Mucosa of gallbladder (tissue), 1 donor: Measurements from ENCODE around the gene NOTCH4. TPM values are rescaled to one million over a fixed set of nuclear protein-coding genes. Genes with fewer than 3 reads are reported as not detected.
"Not testable (repeated sequence)": the region's sequence is repeated elsewhere in the genome, so short reads cannot be mapped to it uniquely, and the experiment has no call there.

ENCODE experiments used
- DNase-seq: peaks from one replicate; pipeline ENCODE4 v3.0.0-alpha.2; 2020; ENCODE audit warnings: low spot score
- total RNA-seq: library from RNA; stranded (reverse); gene quantifications from one replicate; pipeline ENCODE4 v1.2.1, GENCODE V29; 2021
- donor health status: DM: no; HTN: no; CAD: no.

NOTCH4 gene
- total RNA-seq, 1 donor from 2014 or later, result 14.9 TPM

GRCh38 chr6:32194388-32194787 lies 29.5 kb downstream of the NOTCH4 start:
- DNase-seq, result no peak

DNA sequence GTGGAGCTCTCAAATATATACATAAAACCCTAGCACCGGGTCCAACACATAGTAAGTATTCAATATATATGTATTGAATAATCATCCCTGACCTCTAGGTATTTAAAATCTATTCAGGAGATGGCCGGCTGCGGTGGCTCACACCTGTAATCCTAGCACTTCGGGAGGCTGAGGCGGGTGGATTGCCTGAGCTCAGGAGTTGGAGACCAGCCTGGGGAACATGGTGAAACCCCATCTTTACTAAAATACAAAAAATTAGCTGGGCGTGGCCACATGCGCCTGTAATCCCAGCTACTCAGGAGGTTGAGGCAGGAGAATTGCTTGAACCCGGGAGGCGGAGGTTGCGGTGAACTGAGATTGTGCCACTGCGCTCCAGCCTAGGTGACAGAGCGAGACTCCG lies 30.8 kb downstream of the NOTCH4 start:
- DNase-seq, result not testable (repeated sequence)

DNA sequence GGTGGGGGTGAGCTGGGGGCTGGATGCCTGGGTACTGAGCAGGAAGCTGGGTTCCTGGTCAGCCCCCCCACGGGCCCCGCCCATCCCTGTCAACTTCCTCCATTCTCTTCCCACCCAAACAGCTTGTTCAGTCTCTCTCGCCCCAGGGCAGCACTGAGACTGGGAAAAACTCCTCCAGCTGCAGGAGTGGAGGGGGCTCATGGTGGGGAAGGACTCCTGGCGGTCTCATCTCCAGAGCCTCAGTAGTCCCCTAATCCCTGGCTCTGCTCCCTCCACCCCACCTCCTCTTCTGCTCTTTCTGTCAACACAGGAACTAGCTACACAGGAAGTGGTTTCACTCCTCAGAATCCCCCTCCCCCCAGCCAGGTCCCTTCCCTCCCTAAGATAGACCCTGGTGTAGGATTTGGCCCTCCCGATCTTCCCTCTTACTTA lies 31.2 kb downstream of the NOTCH4 start, which contains the start of gene GPSM3:
TSS of gene GPSM3 (minus strand) at position 36 of the 432 bp plus-strand sequence. CDS start 130 bp downstream, outside the sequence.
- no peak for DNase-seq

GRCh38 chr6:32191696-32192607 lies 31.9 kb downstream of the NOTCH4 start:
- no peak for DNase-seq

DNA sequence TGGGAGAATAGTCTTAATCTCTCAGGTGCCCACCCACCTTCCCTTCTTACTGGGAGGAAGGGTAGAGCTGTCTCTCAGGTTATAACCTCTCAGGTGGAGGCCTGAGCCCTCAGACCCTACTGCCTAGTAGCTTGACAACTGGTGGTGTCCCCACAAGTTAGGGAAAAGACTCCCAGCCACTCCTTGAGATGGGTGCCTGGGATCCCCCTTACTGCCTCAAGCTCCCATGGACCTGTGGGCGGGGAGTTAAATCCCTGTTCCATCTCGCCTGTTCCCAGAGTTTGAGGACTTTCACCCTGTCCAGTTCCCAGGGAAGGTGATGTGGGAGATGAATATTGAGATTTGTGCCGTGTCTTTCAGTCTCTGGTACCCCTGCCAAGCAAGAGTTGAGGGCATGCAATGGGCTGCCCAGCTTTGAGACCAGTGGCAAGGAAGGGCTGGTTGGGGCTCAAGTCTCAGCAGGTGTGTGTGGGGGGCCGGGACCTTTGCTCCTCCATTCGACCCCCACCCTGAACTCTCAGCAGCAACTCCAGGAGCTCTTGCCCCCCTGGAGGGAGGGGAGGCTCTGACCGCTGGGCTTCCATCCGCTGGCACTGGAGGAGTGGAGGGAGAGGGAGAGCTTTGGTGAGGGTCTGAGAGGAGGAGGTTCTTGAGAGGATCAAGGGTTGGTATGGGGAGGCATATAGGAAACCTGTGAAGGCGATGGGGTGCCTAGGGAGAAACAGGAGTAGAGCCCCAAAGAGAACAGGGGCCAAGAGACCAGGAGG lies 32.8 kb downstream of the NOTCH4 start:
- no peak for DNase-seq

GRCh38 chr6:32190054-32190851 lies 33.6 kb downstream of the NOTCH4 start, which contains the start of gene PBX2:
TSS of gene PBX2 (minus strand) at chr6:32190202. CDS start at chr6:32189915, 287 bp downstream.
- DNase-seq, result peak; percentile 91

DNA sequence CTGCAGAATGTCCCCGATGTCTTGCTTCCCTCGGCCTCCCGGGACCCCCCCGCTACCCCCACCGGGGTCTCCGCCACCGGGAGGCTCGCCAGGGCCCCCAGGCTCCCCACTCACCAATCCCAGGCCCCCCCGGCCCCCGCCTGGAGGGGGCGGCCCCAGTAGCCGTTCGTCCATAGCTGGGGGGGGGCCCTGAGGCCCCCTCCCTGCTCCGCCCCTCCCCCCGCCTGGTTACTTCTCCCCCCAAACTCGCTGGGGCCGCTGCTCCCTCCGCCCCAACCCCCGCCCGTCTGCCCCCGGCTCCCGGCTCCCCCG lies 34.2 kb downstream of the NOTCH4 start:
- DNase-seq, result no peak

DNA sequence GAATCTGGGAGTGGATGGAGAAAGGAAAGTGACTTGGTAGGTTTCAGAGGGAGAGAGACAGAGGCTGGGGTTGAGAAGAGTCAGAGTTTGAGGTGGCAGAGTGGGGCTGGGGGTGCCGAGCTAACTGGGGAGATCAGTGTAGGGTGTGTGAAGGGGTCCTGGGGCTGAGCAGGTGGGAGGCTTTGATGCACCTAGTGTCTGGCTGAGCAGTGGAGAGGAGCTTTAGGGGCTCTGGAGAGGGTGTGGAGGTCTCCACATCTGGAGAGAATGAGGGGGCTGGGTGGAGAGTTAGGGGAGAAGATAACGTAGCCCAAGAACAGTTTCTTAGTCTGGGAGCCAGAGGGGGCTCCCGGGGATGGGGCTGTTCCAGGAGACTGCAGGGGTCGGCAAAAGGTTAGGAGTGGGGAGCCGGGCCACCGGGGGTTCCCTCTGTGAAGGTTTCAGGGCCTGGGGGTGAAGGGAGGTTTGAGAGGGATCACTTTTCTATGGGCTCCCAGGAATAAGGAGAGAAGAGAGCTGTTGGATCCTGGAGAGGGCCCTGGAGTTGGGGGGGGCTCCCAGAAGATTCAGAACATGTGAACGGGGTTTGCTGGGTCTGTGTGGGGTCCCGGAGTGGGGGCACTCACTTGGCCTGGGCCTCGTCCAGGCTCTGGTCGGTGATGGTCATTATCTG lies 34.7 kb downstream of the NOTCH4 start:
- DNase-seq, result no peak

DNA sequence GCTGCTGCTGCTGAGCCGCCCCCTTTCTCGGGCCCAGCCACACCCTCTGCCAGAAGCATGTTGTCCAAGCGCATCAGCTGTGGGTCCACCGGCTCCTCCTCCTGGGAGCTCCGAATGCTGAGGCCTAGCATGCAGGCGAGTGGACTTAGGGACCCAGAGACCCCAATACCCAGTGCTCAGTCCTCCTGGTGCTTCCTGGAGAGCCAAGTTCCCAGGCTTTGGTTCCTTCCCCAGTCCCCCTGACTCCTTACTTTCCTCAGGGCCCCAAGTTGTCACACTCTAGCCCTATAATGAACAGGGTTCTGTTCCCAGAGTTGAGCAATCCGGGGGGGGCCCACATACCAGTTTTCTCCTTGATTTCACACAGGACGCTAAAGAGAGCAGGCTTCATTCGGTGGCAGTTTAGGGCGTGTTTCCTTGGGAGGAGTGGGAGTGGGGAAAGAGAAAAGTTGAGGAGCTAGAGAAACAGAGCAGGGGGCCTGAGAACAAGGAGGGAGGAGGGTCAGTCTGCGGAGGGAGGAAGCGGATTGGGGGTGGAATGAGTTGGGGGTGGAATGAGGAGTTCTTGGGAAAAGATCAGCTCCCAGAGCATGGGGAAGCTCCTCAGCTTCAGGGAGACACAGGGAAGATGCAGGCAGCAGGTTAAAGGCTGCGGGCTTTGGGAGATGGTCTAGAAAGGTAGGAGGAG lies 35.3 kb downstream of the NOTCH4 start:
- no peak for DNase-seq

DNA sequence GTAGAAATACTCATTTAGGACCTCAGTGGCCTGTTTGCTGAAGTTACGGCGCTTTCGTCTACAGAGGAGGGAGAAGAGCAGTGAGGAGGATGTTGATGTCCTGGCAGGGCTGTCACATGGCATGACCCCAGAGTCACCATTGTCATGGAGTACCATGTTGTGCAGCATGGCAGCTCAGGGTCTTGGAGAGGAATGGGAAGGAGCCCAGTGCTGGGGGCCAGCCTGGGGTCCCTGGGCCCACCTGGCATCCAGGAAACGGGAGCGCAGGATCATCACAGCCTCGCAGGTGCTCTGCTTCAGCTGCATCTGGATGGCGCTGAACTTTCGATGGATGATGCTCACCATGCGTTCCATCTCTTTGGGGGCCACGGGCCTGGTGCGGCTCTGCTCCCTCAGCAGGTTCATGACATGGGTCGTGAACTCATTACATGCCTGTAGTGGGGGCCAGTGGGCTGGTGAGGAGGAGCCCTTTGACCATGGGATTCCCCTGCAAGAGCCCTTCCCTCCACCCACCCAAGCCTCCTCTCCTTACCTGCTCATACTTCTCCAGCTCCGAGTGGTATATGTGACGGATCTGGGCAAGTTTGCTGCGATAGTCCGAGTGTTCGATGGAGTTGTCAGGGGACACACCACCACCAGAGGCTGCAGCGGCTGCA lies 36.0 kb downstream of the NOTCH4 start:
- DNase-seq, result not testable (repeated sequence)

GRCh38 chr6:32187009-32187709 lies 36.7 kb downstream of the NOTCH4 start:
- DNase-seq, result no peak

GRCh38 chr6:32186151-32186840 lies 37.6 kb downstream of the NOTCH4 start:
- not testable (repeated sequence) for DNase-seq

DNA sequence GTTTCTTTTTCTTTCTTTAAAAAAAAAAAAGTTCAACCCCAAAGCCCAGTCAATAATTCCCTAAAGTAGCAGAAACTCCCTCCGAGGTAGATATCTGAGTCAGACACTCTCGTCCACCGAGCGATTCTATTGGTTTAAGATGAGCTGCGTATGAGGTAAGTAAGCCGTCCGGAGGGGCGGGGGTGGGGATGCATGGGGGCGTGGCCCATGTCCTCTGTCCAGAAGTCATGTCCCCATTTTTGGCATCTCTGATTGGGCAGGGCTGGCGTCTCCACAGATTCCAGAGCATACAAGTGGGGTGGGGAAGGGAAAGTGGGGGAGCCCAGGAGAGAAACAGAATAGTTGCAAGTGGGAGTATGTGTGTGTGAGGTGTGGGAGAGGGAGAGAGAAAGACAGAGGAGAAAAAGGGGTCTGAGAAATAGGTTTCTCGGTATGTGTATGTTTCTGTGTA lies 38.2 kb downstream of the NOTCH4 start:
- peak; percentile 75 for DNase-seq

DNA sequence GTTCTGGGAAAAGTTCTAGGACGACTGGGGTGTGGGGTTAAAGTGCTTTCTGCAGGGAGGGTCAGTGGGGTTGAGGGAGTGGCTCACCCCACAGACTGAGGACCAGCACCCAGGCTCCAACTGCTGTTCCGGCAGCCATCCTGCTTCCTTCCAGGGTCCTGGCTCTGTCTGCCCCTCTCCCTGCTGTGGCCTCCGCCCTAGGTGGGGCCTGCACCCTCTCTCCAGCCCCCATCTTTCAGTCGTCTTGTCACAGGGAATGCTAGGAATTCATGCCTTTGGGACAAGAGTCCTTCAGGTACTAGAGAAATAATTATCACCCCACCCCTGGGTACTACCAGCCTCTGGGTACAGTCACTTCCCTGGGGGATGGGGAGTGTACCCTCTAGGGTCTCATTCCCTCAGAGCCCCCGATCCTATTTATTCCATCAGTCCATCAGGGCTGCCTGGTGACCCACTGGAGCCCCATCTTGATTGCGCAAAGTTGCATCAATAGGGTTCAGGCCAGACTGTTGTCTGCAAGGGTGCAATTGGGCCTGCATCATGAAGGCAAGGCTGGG lies 39.7 kb downstream of the NOTCH4 start, which contains the start of gene AGER:
TSS of gene AGER (minus strand) at position 170 of the 557 bp plus-strand sequence. CDS start at position 139, 31 bp downstream.
- DNase-seq, result no peak

- DNase-seq, result no peak
Measured at GRCh38 chr6:32183483-32184083, 40.3 kb downstream of the NOTCH4 start.

DNA sequence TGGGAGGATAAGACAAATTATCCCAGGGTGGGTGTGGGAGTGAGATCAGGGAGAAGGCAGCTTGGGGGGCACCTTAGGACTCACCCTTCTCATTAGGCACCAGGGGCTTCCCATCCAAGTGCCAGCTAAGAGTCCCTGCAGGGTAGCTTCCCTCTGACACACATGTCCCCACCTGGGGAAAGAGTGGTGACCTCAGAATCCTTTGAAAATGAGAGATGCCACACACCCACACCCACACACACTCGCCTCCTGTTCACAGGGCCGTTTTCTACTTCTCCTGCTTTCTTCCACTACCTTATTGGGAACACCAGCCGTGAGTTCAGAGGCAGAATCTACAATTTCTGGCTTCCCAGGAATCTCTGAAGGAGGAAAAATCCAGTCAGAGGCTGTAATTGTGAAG lies 40.8 kb downstream of the NOTCH4 start:
- no peak for DNase-seq

DNA sequence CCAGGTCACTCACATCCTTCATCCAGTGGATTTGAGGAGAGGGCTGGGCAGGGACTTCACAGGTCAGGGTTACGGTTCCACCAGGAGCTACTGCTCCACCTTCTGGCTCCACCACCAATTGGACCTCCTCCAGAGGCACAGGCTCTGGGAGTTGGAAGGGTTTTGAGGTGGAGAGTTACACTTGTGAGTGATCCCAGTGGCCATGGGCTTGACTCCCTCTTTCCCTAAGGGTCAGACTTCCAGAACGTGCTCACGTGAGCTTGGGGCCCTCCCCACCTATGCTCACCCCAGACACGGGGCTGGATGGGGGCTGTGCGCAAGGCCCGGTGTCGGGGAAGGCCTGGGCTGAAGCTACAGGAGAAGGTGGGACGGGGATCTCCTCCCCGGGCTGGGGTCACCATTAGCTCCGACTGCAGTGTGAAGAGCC lies 41.3 kb downstream of the NOTCH4 start:
- DNase-seq, result no peak
